Measurements from ENCODE around the gene CACNB4. TPM values are rescaled to one million over a fixed set of nuclear protein-coding genes. Genes with fewer than 3 reads are reported as not detected.

Gene CACNB4
- total and polyA plus RNA-seq, 7 donors, result 0.23 to 4.4 (median 1.1) TPM

GRCh38 chr2:152056418-152056817, 42.4 kb downstream of the CACNB4 start:
- 84 to 88% methylated on average over 4 of the region's 4 CpGs for WGBS, 2 donors
- intact Hi-C loops (cut with DNase I), result no loop called here

GRCh38 chr2:152055366-152056108, 43.3 kb downstream of the CACNB4 start:
- Histone ChIP-seq H3K27ac (no peak overlapping the region), H3K4me1 (no peaks in the 10 kb centered on the region), H3K4me3 (no peak overlapping the region), H3K9me3 (peaks cover 0 to 3% (median 0%) of the 10 kb centered on the region in 4 donors), H3K27me3 (no peaks in the 10 kb centered on the region), H3K36me3 (no peaks in the 10 kb centered on the region)
- 91 to 93% methylated on average over 8 of the region's 8 CpGs for WGBS, 2 donors
- intact Hi-C loops (cut with DNase I), result no loop called here
- TF ChIP-seq POLR2A (IDR thresholded peaks at IDR 0.05) (no peak), EP300 (IDR thresholded peaks at IDR 0.05) (no peak), POLR2AphosphoS5 (IDR thresholded peaks at IDR 0.05) (no peak), CTCF (IDR thresholded peaks at IDR 0.05) (no peak)
- no peak for DNase-seq

More at GRCh38 chr2:152056418-152056817, 42.4 kb downstream of the CACNB4 start:
- TF ChIP-seq EP300 (IDR thresholded peaks at IDR 0.05) (no peak), CTCF (IDR thresholded peaks at IDR 0.05) (no peak), POLR2AphosphoS5 (IDR thresholded peaks at IDR 0.05) (no peak), POLR2A (IDR thresholded peaks at IDR 0.05) (no peak)
- Histone ChIP-seq H3K9me3 (peaks cover 0 to 3% (median 0%) of the 10 kb centered on the region in 4 donors), H3K4me3 (no peak overlapping the region), H3K27ac (no peak overlapping the region), H3K27me3 (no peaks in the 10 kb centered on the region), H3K4me1 (no peaks in the 10 kb centered on the region), H3K36me3 (no peaks in the 10 kb centered on the region)
- DNase-seq, result no peak

GRCh38 chr2:152054593-152054992, 44.3 kb downstream of the CACNB4 start:
- intact Hi-C loops (cut with DNase I), result no loop called here
- Histone ChIP-seq H3K36me3 (no peaks in the 10 kb centered on the region), H3K4me3 (no peak overlapping the region), H3K27ac (no peak overlapping the region), H3K9me3 (peaks cover 0 to 3% (median 0%) of the 10 kb centered on the region in 4 donors), H3K27me3 (no peaks in the 10 kb centered on the region), H3K4me1 (no peaks in the 10 kb centered on the region)
- TF ChIP-seq POLR2AphosphoS5 (IDR thresholded peaks at IDR 0.05) (no peak), POLR2A (IDR thresholded peaks at IDR 0.05) (no peak), CTCF (IDR thresholded peaks at IDR 0.05) (no peak), EP300 (IDR thresholded peaks at IDR 0.05) (no peak)
- WGBS, 2 donors, result 16 to 32% methylated on average over 2 of the region's 2 CpGs
- no peak for DNase-seq

- Histone ChIP-seq H3K27ac (no peak overlapping the region), H3K4me3 (no peak overlapping the region), H3K36me3 (no peaks in the 10 kb centered on the region), H3K27me3 (no peaks in the 10 kb centered on the region), H3K9me3 (no peaks in the 10 kb centered on the region), H3K4me1 (no peaks in the 10 kb centered on the region)
- DNase-seq, result no peak
- 88 to 91% methylated on average over 3 of the region's 3 CpGs for WGBS, 2 donors
- intact Hi-C loops (cut with DNase I), result no loop called here
- TF ChIP-seq EP300 (IDR thresholded peaks at IDR 0.05) (no peak), CTCF (IDR thresholded peaks at IDR 0.05) (no peak), POLR2AphosphoS5 (IDR thresholded peaks at IDR 0.05) (no peak), POLR2A (IDR thresholded peaks at IDR 0.05) (no peak)
Observed at GRCh38 chr2:152051436-152051835, 47.4 kb downstream of the CACNB4 start.

Measured in sigmoid colon (tissue), 7 donors.